GM12801 (cell line): ENCODE results near the gene TCF7.

Source experiments
- CTCF ChIP-seq: IDR thresholded peaks from one replicate; pipeline ENCODE4 v1.5.1; 2011; ENCODE audit warnings: control low read depth; ENCODE audit not compliant: insufficient read length; ENCODE audit errors: extremely low read depth

Gene TCF7

GRCh38 chr5:134141331-134142050, 27.0 kb downstream of the TCF7 start:
- no peak for TF ChIP-seq CTCF

- TF ChIP-seq CTCF, result no peak
Observed at GRCh38 chr5:134142052-134142451, 27.6 kb downstream of the TCF7 start.

- no peak for TF ChIP-seq CTCF
Observed at GRCh38 chr5:134142806-134143205, 28.3 kb downstream of the TCF7 start.

GRCh38 chr5:134143431-134143830, 28.9 kb downstream of the TCF7 start:
- no peak for TF ChIP-seq CTCF

GRCh38 chr5:134143944-134144941, 29.8 kb downstream of the TCF7 start:
- no peak for TF ChIP-seq CTCF

DNA sequence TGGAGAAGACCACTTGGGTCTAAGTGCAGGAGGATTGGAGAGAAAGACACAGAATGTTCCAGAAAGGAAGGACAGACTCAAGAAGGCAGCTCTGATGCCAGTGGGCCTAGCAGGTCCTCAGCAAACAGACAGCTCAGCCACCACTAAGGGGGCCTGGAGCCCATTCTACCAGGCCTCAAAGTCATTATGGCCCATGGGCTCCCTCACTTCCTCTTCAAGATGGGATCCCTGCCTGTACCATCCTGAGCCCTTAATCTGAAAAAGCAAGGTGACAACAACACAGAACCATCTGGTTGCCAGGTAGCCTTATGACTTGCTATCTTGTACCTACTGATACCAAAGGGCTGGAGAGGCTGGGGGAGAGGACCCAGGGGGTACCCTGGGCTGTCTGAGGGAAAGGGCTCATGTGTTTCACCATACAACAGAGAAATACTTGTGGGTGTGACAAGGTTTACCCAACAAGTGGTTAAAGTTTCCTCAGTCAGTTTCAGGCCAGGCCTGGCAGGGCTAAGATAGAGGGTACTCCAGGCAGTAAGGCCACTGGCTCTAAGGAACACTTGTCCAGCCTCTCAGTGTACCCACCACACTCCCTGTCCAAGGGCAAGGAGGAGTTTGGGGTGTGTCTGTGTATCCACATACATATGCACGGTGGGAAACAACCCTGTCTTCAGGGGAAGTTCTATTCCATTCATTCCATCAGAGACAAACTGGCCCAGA, 30.7 kb downstream of the TCF7 start:
- TF ChIP-seq CTCF, result no peak

DNA sequence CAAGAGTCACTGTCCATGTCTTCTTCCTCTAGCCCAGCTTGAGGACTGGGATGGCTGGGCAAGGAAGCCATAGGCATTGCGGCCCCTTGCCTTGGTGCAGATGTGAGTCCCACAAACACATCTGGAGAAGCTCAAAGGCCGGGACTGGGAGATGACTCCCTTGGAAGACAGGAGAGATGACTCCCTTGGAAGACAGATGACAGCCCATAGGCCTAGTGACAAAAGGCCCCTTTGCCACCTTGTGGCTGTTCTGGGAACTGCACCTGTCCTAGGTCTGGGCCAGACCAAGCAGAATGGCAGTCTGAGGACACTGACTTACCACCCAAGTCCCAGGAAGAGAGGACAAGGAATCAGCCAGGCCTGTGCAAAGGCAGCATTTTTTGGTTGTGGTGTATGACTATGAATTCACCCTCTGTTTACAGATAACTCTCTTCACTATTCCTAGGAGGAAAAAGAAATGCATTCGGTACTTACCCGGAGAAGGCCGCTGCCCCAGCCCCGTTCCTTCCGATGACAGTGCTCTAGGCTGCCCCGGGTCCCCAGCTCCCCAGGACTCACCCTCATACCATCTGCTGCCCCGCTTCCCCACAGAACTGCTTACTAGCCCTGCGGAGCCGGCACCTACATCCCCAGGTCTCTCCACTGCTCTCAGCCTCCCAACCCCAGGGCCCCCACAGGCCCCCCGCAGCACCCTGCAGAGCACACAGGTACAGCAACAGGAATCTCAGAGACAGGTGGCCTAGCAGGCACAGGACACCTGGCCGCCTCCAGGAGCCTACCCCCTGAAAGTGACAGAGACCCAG, 31.5 kb downstream of the TCF7 start:
- peak; percentile 84 for TF ChIP-seq CTCF
